Breast epithelium (tissue), 4 donors: ENCODE measurements around the gene LYST. TPM values are rescaled to one million over a fixed set of nuclear protein-coding genes. Genes with fewer than 3 reads are reported as not detected.

Source experiments
- DNase-seq, 2 donors: peaks; one replicate each; pipeline ENCODE4 v3.0.0-alpha.2; 2019; ENCODE audit warnings: low spot score in 2 of 2
- H3K27ac ChIP-seq, 2 donors: fragments of 200-600 bp; sonication (generic) in 1 of 2; one replicate each; pipeline ENCODE4 v1.5.1; 2016 to 2019; ENCODE audit warnings: mild to moderate bottlenecking in 1 of 2
- H3K27me3 ChIP-seq, 2 donors: fragments of 200-600 bp; sonication (generic) in 1 of 2; one replicate each; pipeline versions ENCODE4 v1.5.1 to v1.6.0; 2017 to 2019; ENCODE audit warnings: control low read depth in 1 of 2, mild to moderate bottlenecking in 1 of 2
- H3K36me3 ChIP-seq: fragments of 200-600 bp; one replicate; pipeline ENCODE4 v1.5.1; 2019
- H3K4me1 ChIP-seq, 2 donors: fragments of 200-600 bp; sonication (generic); one replicate each; pipeline ENCODE4 v1.5.1; 2016 to 2019; ENCODE audit warnings: control low read depth in 1 of 2
- H3K4me3 ChIP-seq, 3 donors: fragments of 200-600 bp; sonication (generic); 1 replicate in 2 of 3; 2 replicates in 1 of 3; pipeline ENCODE4 v1.5.1; 2016 to 2019; ENCODE audit warnings: mild to moderate bottlenecking in 3 of 3, moderate library complexity in 2 of 3
- H3K9me3 ChIP-seq, 2 donors: fragments of 200-600 bp; sonication (generic) in 1 of 2; one replicate each; pipeline ENCODE4 v1.5.1; 2016 to 2019; ENCODE audit warnings: control low read depth in 1 of 2
- POLR2A ChIP-seq: fragments of 450-650 bp; IDR thresholded peaks from one replicate; pipeline ENCODE4 v1.6.1; 2016; ENCODE audit warnings: antibody characterized with exemption, mild to moderate bottlenecking, moderate library complexity
- POLR2AphosphoS5 ChIP-seq, 3 donors: sonication (generic); formaldehyde crosslinking; IDR thresholded peaks; one replicate each; pipeline ENCODE4 v1.6.1; 2017; ENCODE audit warnings: antibody characterized with exemption in 3 of 3
- intact Hi-C: fragments of 100-400 bp; cut with DNase I; formaldehyde crosslinking; loops from one replicate; pipeline ENCODE4 v1.15.1; 2023; ENCODE audit warnings: low total_unique reads
- total RNA-seq, 3 donors: library from RNA; depleted of rRNA; stranded (reverse); fragments of >200 nt; gene quantifications; one replicate each; pipeline ENCODE4 v1.1.0, GENCODE V29; 2016
- TF ChIP-seq, protein P1 (sequence below), 3 donors: fragments of 450-650 bp; IDR thresholded peaks; one replicate each; pipeline ENCODE4 v1.5.1; 2016 to 2017; ENCODE audit warnings: antibody characterized with exemption in 3 of 3, mild to moderate bottlenecking in 3 of 3, moderate library complexity in 3 of 3

The LYST gene
- total RNA-seq, 3 donors from 2014 or later = 63.3 to 78.3 (median 66.1) TPM

DNA sequence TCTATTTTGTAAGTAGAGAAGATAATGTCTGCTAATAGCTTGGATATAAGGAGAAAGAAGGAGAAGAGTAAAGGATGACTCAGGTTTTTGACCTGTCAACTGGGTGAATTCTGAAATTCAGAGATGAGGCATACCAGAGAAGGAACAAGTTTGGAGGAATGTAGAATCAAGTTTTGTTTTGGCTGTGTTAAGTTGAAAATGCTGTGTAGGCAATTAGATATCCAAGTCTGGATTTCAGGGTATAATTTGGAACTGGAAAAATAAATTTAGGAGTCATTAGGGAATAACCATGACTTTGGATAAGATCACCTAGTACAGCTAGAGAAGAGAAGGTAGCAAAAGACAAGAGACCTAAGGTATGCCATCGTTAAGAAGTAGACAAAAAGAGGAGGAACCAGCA is 194.7 kb downstream of the LYST start:
- H3K4me3 ChIP-seq = no peak overlapping the region
- H3K36me3 ChIP-seq = peaks cover 14% of the 10 kb centered on the region
- no peak for DNase-seq
- H3K27me3 ChIP-seq = no peaks in the 10 kb centered on the region
- no peaks in the 10 kb centered on the region for H3K4me1 ChIP-seq
- no peak overlapping the region for H3K27ac ChIP-seq
- TF ChIP-seq, protein P1, sequence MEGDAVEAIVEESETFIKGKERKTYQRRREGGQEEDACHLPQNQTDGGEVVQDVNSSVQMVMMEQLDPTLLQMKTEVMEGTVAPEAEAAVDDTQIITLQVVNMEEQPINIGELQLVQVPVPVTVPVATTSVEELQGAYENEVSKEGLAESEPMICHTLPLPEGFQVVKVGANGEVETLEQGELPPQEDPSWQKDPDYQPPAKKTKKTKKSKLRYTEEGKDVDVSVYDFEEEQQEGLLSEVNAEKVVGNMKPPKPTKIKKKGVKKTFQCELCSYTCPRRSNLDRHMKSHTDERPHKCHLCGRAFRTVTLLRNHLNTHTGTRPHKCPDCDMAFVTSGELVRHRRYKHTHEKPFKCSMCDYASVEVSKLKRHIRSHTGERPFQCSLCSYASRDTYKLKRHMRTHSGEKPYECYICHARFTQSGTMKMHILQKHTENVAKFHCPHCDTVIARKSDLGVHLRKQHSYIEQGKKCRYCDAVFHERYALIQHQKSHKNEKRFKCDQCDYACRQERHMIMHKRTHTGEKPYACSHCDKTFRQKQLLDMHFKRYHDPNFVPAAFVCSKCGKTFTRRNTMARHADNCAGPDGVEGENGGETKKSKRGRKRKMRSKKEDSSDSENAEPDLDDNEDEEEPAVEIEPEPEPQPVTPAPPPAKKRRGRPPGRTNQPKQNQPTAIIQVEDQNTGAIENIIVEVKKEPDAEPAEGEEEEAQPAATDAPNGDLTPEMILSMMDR (IDR thresholded peaks at IDR 0.05) = no peak
- no peak for TF ChIP-seq POLR2A
- no peak for TF ChIP-seq POLR2AphosphoS5 (IDR thresholded peaks at IDR 0.05)
- peaks cover 17 to 29% of the 10 kb centered on the region in 2 donors for H3K9me3 ChIP-seq
- intact Hi-C loops = no loop called here

DNA sequence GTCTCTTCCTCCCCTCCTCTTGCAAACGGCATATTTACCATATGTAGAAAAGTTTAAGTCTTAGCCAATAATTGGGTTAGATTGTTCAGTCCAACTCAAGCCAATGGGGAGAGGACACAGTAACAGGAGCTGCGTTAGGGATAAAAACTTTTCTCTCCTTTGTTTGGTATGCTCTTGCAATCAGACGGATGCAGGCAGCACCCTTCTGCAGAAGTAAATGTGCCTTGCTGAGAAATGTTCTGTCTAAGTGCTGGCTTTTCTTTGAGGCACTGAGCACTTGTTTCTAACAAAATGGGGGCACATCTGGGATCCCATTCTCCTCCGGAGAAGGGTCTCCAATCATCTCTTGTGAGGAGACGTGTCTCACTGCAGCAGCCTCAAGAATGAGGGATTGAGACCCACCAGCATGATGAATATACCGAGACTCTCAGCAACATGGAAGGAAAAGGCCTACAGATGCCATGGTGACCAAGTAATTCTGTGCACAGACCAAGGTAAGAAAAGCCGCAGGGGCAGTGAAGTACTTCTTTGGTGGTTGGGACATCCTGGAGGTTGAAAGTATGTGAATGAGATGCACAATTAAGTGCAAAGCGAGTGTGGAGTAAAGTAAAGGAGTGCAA is 196.4 kb downstream of the LYST start:
- Histone ChIP-seq H3K36me3 (peaks cover 6% of the 10 kb centered on the region), H3K27me3 (no peaks in the 10 kb centered on the region), H3K4me3 (no peak overlapping the region), H3K27ac (no peak overlapping the region), H3K4me1 (no peaks in the 10 kb centered on the region), H3K9me3 (peaks cover 17 to 24% of the 10 kb centered on the region in 2 donors)
- TF ChIP-seq POLR2A = no peak
- no peak for TF ChIP-seq POLR2AphosphoS5 (IDR thresholded peaks at IDR 0.05)
- TF ChIP-seq, protein P1 (IDR thresholded peaks at IDR 0.05) = no peak
- DNase-seq = no peak
- intact Hi-C loops = no loop called here

DNA sequence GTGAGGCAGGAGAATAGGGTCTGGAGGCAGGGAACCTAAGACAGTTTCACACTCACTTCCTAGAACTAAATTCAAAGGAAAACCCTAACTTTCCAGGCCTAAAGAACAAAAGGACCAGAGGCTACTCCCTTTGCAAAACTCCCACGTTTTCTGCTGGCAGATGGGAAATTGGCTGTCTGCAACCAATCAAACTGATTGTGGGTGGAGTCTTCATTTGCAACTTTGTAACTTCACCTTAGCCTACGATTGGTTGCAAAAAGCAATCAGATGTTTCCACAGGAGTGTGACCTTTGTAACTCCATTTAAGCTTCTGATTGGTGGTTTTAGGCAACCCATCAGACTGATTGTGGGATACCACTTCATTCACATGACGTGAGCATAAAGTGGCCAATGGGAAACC is 197.4 kb downstream of the LYST start:
- no peaks in the 10 kb centered on the region for H3K27me3 ChIP-seq
- DNase-seq = no peak
- no peak overlapping the region for H3K27ac ChIP-seq
- no peak overlapping the region for H3K4me3 ChIP-seq
- TF ChIP-seq POLR2A (no peak), POLR2AphosphoS5 (IDR thresholded peaks at IDR 0.05) (no peak)
- TF ChIP-seq, protein P1 (IDR thresholded peaks at IDR 0.05) = no peak
- H3K4me1 ChIP-seq = no peaks in the 10 kb centered on the region
- intact Hi-C loops = no loop called here
- no peaks in the 10 kb centered on the region for H3K36me3 ChIP-seq
- peaks cover 17 to 24% of the 10 kb centered on the region in 2 donors for H3K9me3 ChIP-seq

DNA sequence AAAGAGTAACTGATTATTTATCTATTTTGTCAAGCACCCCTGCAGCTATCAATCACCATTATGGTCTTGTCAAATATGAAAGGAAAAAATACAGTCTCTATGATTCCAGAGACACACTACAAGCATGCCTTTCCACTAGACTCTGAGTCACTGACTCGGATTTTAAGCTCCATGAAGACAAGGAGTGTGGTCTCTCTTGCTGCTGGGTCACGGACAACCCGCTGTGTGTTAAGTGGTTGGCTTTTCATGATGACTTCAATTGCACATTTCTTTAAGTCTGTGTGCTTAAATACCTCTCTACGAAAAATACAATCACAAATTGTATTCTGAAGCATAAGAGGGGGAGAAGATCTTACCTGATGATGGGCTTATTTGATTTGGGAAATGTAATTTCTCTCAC is 203.1 kb downstream of the LYST start:
- TF ChIP-seq, protein P1 (IDR thresholded peaks at IDR 0.05) = no peak
- no peak for TF ChIP-seq POLR2AphosphoS5 (IDR thresholded peaks at IDR 0.05)
- no peak for TF ChIP-seq POLR2A
- Histone ChIP-seq H3K9me3 (no peaks in the 10 kb centered on the region), H3K4me3 (no peak overlapping the region), H3K4me1 (no peaks in the 10 kb centered on the region), H3K27me3 (no peaks in the 10 kb centered on the region), H3K27ac (no peak overlapping the region), H3K36me3 (no peaks in the 10 kb centered on the region)
- intact Hi-C loops = no loop called here
- no peak for DNase-seq

DNA sequence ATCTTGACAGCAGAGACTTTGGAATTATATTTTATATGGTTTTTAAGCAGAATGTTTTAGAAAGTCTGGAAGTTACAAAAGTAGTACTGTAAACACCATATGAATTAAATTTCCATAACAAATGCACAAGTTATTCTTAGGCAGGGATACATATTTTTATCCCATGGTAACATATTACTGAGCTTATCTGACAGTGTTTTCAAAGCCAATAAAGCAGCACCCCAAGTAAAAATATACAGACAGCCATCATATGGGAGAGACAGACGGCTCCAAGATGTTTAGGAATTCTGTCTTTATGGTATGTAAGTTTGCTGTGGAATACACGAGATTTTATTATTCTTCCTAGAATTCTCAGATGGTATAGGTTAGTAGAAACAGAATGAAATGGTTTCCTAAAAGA is 205.1 kb downstream of the LYST start:
- no peaks in the 10 kb centered on the region for H3K27me3 ChIP-seq
- no peak overlapping the region for H3K27ac ChIP-seq
- H3K4me3 ChIP-seq = no peak overlapping the region
- no peaks in the 10 kb centered on the region for H3K36me3 ChIP-seq
- intact Hi-C loops = loop anchor here (2.0 kb wide), 1 partner anchor 23 kb away; no protein-coding TSS in a partner anchor
- no peak for DNase-seq
- no peaks in the 10 kb centered on the region for H3K4me1 ChIP-seq
- no peaks in the 10 kb centered on the region for H3K9me3 ChIP-seq
- no peak for TF ChIP-seq POLR2A
- no peak for TF ChIP-seq POLR2AphosphoS5 (IDR thresholded peaks at IDR 0.05)
- TF ChIP-seq, protein P1 (IDR thresholded peaks at IDR 0.05) = no peak
